Endothelial cell (in vitro differentiated cells): ENCODE measurements around the gene KTN1. TPM values are rescaled to one million over a fixed set of nuclear protein-coding genes. Genes with fewer than 3 reads are reported as not detected.

Source experiments
- DNase-seq: peaks from one replicate; pipeline ENCODE4 v3.0.0; 2021; ENCODE audit warnings: low spot score
- H3K27ac Mint-ChIP-seq: one replicate; pipeline ENCODE4 v1.8.0; 2021; ENCODE audit warnings: mixed read lengths, inconsistent platforms; ENCODE audit not compliant: unreplicated experiment
- H3K27me3 Mint-ChIP-seq: one replicate; pipeline ENCODE4 v1.8.0; 2021; ENCODE audit warnings: mild to moderate bottlenecking, moderate library complexity, mixed read lengths, inconsistent platforms; ENCODE audit not compliant: unreplicated experiment
- H3K36me3 Mint-ChIP-seq: one replicate; pipeline ENCODE4 v1.8.0; 2021; ENCODE audit warnings: mild to moderate bottlenecking, low read depth, mixed read lengths, inconsistent platforms; ENCODE audit not compliant: unreplicated experiment
- H3K4me1 Mint-ChIP-seq: one replicate; pipeline ENCODE4 v1.8.0; 2021; ENCODE audit warnings: mild to moderate bottlenecking, mixed read lengths, inconsistent platforms; ENCODE audit not compliant: unreplicated experiment
- H3K4me3 Mint-ChIP-seq: one replicate; pipeline ENCODE4 v1.8.0; 2021; ENCODE audit warnings: mild to moderate bottlenecking, mixed read lengths, inconsistent platforms; ENCODE audit not compliant: unreplicated experiment
- H3K9me3 Mint-ChIP-seq: one replicate; pipeline ENCODE4 v1.8.0; 2021; ENCODE audit warnings: mixed read lengths, inconsistent platforms; ENCODE audit not compliant: unreplicated experiment
- CTCF ChIP-seq: fragments of 200-600 bp; sonication (generic); IDR thresholded peaks from one replicate; pipeline ENCODE4 v1.5.0; 2021; ENCODE audit warnings: antibody characterized with exemption; ENCODE audit not compliant: unreplicated experiment
- total RNA-seq: library from RNA; stranded (reverse); fragmentation: NEBNext Ultra II Directional; extraction: Animal tissue kit (Norgen Biotek cat#: 25700); gene quantifications from one replicate; pipeline ENCODE4 v1.2.1, GENCODE V29; 2021; ENCODE audit not compliant: unreplicated experiment

KTN1 gene
- total RNA-seq, 1 donor from 2014 or later = 220 TPM

- peaks cover 6% of the 10 kb centered on the region for H3K27me3 Mint-ChIP-seq
- no peak for TF ChIP-seq CTCF
- no peak for DNase-seq
- no peak overlapping the region for H3K27ac Mint-ChIP-seq
- H3K4me1 Mint-ChIP-seq = peaks cover 20% of the 10 kb centered on the region
- no peaks in the 10 kb centered on the region for H3K36me3 Mint-ChIP-seq
- H3K9me3 Mint-ChIP-seq = no peaks in the 10 kb centered on the region
- no peak overlapping the region for H3K4me3 Mint-ChIP-seq
Observed at GRCh38 chr14:55577229-55577628, 2.8 kb upstream of the KTN1 start.

GRCh38 chr14:55578511-55578910 lies 1.5 kb upstream of the KTN1 start:
- no peak for DNase-seq
- Mint-ChIP-seq H3K36me3 (no peaks in the 10 kb centered on the region), H3K27me3 (peaks cover 6% of the 10 kb centered on the region), H3K4me3 (peak overlapping the region; percentile 96), H3K27ac (peak overlapping the region; percentile 70), H3K4me1 (peaks cover 25% of the 10 kb centered on the region), H3K9me3 (no peaks in the 10 kb centered on the region)
- TF ChIP-seq CTCF = no peak

GRCh38 chr14:55580470-55581341 lies 699 bp downstream of the KTN1 start:
- peaks cover 25% of the 10 kb centered on the region for H3K4me1 Mint-ChIP-seq
- DNase-seq = peak; percentile 58
- peak overlapping the region; percentile 74 for H3K27ac Mint-ChIP-seq
- H3K27me3 Mint-ChIP-seq = peaks cover 6% of the 10 kb centered on the region
- peak overlapping the region; percentile 93 for H3K4me3 Mint-ChIP-seq
- no peaks in the 10 kb centered on the region for H3K36me3 Mint-ChIP-seq
- no peaks in the 10 kb centered on the region for H3K9me3 Mint-ChIP-seq
- no peak for TF ChIP-seq CTCF

GRCh38 chr14:55581342-55581771 lies 1.4 kb downstream of the KTN1 start:
- Mint-ChIP-seq H3K4me1 (peaks cover 25% of the 10 kb centered on the region), H3K36me3 (no peaks in the 10 kb centered on the region)

More at GRCh38 chr14:55581342-55581771, 1.4 kb downstream of the KTN1 start:
- TF ChIP-seq CTCF = no peak
- DNase-seq = no peak
- Mint-ChIP-seq H3K4me3 (peak overlapping the region; percentile 93), H3K27ac (peak overlapping the region; percentile 74), H3K9me3 (no peaks in the 10 kb centered on the region), H3K27me3 (peaks cover 6% of the 10 kb centered on the region)
